ENCODE data around the gene SCMH1. TPM values are rescaled to one million over a fixed set of nuclear protein-coding genes. Genes with fewer than 3 reads are reported as not detected.

Gene SCMH1
- total and polyA plus RNA-seq, 2 experiments from 2014 or later, result 15.0 to 19.4 TPM

DNA sequence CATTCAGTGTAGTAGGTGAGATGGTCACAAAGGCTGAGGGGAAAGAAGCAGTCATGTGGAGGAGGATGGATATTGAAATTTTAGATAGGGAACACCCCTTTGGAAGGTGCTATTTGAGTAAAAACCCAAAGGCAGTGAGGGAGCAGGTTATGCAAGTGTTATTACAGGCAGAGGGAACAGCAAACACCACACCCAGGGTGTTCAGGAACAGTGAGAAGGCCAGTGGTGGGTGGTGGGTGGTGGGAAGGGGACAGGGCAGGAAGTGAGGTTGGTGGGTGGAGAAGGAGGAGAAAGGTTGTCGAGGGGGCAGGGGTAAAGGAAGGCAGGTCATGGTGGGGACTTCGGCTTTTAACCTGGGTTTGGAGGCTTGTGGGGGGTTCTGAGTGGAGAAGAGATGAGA is 39.2 kb upstream of the SCMH1 start (continued):
- TF ChIP-seq, protein P1, sequence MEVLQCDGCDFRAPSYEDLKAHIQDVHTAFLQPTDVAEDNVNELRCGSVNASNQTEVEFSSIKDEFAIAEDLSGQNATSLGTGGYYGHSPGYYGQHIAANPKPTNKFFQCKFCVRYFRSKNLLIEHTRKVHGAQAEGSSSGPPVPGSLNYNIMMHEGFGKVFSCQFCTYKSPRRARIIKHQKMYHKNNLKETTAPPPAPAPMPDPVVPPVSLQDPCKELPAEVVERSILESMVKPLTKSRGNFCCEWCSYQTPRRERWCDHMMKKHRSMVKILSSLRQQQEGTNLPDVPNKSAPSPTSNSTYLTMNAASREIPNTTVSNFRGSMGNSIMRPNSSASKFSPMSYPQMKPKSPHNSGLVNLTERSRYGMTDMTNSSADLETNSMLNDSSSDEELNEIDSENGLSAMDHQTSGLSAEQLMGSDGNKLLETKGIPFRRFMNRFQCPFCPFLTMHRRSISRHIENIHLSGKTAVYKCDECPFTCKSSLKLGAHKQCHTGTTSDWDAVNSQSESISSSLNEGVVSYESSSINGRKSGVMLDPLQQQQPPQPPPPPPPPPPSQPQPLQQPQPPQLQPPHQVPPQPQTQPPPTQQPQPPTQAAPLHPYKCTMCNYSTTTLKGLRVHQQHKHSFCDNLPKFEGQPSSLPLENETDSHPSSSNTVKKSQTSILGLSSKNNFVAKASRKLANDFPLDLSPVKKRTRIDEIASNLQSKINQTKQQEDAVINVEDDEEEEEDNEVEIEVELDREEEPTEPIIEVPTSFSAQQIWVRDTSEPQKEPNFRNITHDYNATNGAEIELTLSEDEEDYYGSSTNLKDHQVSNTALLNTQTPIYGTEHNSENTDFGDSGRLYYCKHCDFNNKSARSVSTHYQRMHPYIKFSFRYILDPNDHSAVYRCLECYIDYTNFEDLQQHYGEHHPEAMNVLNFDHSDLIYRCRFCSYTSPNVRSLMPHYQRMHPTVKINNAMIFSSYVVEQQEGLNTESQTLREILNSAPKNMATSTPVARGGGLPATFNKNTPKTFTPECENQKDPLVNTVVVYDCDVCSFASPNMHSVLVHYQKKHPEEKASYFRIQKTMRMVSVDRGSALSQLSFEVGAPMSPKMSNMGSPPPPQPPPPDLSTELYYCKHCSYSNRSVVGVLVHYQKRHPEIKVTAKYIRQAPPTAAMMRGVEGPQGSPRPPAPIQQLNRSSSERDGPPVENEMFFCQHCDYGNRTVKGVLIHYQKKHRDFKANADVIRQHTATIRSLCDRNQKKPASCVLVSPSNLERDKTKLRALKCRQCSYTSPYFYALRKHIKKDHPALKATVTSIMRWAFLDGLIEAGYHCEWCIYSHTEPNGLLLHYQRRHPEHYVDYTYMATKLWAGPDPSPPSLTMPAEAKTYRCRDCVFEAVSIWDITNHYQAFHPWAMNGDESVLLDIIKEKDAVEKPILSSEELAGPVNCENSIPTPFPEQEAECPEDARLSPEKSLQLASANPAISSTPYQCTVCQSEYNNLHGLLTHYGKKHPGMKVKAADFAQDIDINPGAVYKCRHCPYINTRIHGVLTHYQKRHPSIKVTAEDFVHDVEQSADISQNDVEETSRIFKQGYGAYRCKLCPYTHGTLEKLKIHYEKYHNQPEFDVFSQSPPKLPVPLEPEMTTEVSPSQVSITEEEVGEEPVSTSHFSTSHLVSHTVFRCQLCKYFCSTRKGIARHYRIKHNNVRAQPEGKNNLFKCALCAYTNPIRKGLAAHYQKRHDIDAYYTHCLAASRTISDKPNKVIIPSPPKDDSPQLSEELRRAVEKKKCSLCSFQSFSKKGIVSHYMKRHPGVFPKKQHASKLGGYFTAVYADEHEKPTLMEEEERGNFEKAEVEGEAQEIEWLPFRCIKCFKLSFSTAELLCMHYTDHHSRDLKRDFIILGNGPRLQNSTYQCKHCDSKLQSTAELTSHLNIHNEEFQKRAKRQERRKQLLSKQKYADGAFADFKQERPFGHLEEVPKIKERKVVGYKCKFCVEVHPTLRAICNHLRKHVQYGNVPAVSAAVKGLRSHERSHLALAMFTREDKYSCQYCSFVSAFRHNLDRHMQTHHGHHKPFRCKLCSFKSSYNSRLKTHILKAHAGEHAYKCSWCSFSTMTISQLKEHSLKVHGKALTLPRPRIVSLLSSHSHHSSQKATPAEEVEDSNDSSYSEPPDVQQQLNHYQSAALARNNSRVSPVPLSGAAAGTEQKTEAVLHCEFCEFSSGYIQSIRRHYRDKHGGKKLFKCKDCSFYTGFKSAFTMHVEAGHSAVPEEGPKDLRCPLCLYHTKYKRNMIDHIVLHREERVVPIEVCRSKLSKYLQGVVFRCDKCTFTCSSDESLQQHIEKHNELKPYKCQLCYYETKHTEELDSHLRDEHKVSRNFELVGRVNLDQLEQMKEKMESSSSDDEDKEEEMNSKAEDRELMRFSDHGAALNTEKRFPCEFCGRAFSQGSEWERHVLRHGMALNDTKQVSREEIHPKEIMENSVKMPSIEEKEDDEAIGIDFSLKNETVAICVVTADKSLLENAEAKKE (CRISPR knock-in tag; IDR thresholded peaks at IDR 0.05), result no peak

- H3K27ac Mint-ChIP-seq, result no peak overlapping the region
- peaks cover 6% of the 10 kb centered on the region; the same call in 1 of the 2 replicates for H3K27me3 ChIP-seq (ENCODE audit: insufficient read depth)
- H3F3A ChIP-seq (replicated peaks; ENCODE audit: low read depth), result no peaks in the 10 kb centered on the region
- no peak overlapping the region for H2AFZ ChIP-seq
- H3K4me1 ChIP-seq (ENCODE audit: insufficient read depth), result no peaks in the 10 kb centered on the region
- no peak overlapping the region for H3K4me2 ChIP-seq
- H3K4me3 ChIP-seq, result no peak overlapping the region
- no peaks in the 10 kb centered on the region for H3K79me2 ChIP-seq (replicated peaks; ENCODE audit: insufficient read depth)
- no peaks in the 10 kb centered on the region for H4K20me1 ChIP-seq (replicated peaks; ENCODE audit: insufficient read depth)
- no peaks in the 10 kb centered on the region for H3K36me3 ChIP-seq (ENCODE audit: insufficient read depth)
- H3K9me3 Mint-ChIP-seq, result no peaks in the 10 kb centered on the region
- H3K4me1 Mint-ChIP-seq, result peaks cover 8% of the 10 kb centered on the region; the same call in 2 of the 3 replicates
- ATAC-seq (no peak), DNase-seq (ENCODE audit: low spot score) (no peak)
- H3K27me3 Mint-ChIP-seq (ENCODE audit: insufficient read depth, low read depth, poor library complexity), result peaks cover 7% of the 10 kb centered on the region
- no peaks in the 10 kb centered on the region for H3K9me2 ChIP-seq (ENCODE audit: insufficient read depth)
- no peak overlapping the region for H3K27ac ChIP-seq (ENCODE audit: low read depth)
- H3K4me3 Mint-ChIP-seq, result no peak overlapping the region
- no peaks in the 10 kb centered on the region for H3K36me3 Mint-ChIP-seq (ENCODE audit: low read depth)
- TF ChIP-seq NANOG (IDR thresholded peaks at IDR 0.05; ENCODE audit: borderline replicate concordance) (no peak), EZH2 (IDR thresholded peaks at IDR 0.05; ENCODE audit: low read depth, unreplicated experiment) (no peak), ZNF114 (CRISPR knock-in tag; IDR thresholded peaks at IDR 0.05) (no peak), CREB1 (CRISPR knock-in tag; IDR thresholded peaks at IDR 0.05; ENCODE audit: low read depth) (no peak)
These were observed 38.3 kb upstream of the SCMH1 start for GRCh38 chr1:41280202-41281032.
